GM21367 (cell line): ENCODE results near the gene CHKA.

Experiments
- ATAC-seq: cut with Tn5 transposase; IDR thresholded peaks from one replicate; pipeline ENCODE4 v1.9.1; 2021; ENCODE audit not compliant: unreplicated experiment

The CHKA gene

GRCh38 chr11:68016904-68017817, 104.0 kb downstream of the CHKA start:
- no peak for ATAC-seq

GRCh38 chr11:68016161-68016903, 104.9 kb downstream of the CHKA start:
- no peak for ATAC-seq

GRCh38 chr11:68015467-68015866, 105.7 kb downstream of the CHKA start:
- ATAC-seq: no peak

- no peak for ATAC-seq
Measured at GRCh38 chr11:68014947-68015447, 106.2 kb downstream of the CHKA start.

- no peak for ATAC-seq
Measured at GRCh38 chr11:68014157-68014946, 106.8 kb downstream of the CHKA start.

GRCh38 chr11:68013611-68014156, 107.5 kb downstream of the CHKA start:
- no peak for ATAC-seq

GRCh38 chr11:68012843-68013610, 108.2 kb downstream of the CHKA start:
- ATAC-seq: no peak

- ATAC-seq: no peak
Measured at GRCh38 chr11:68012044-68012842, 108.9 kb downstream of the CHKA start.

- no peak for ATAC-seq
Measured at GRCh38 chr11:68011051-68011943, 109.9 kb downstream of the CHKA start.

GRCh38 chr11:68010090-68011041, 110.8 kb downstream of the CHKA start, which contains the start of gene ALDH3B1:
Gene ALDH3B1 (plus strand): TSS chr11:68010327. CDS start chr11:68015298, 4,971 bp downstream.
- ATAC-seq: no peak

- no peak for ATAC-seq
Measured at GRCh38 chr11:68009391-68010089, 111.6 kb downstream of the CHKA start.

GRCh38 chr11:68008381-68009337, 112.5 kb downstream of the CHKA start:
- ATAC-seq: no peak

- no peak for ATAC-seq
Measured at GRCh38 chr11:68007498-68008380, 113.4 kb downstream of the CHKA start.

- ATAC-seq: no peak
Measured at GRCh38 chr11:68006606-68007166, 114.5 kb downstream of the CHKA start.
